ENCODE results near the gene RUVBL1.

RUVBL1 gene

GRCh38 chr3:128123538-128124368 lies at the start of gene RUVBL1:
RUVBL1 (minus strand) TSS chr3:128123812; CDS start chr3:128123724, 88 bp downstream.
- Histone ChIP-seq H3K4me1 (peaks cover 4% of the 10 kb centered on the region), H3K27me3 (ENCODE audit: control insufficient read depth, insufficient read depth, low read length) (no peaks in the 10 kb centered on the region), H3K79me2 (peaks cover 3% of the 10 kb centered on the region), H3K36me3 (ENCODE audit: control insufficient read depth, insufficient read depth, low read length) (no peaks in the 10 kb centered on the region), H2AFZ (peak within 1 kb of the TSS; percentile 71), H3K9ac (peak within 1 kb of the TSS; percentile 38), H3K9me3 (ENCODE audit: control insufficient read depth, low read length) (no peaks in the 10 kb centered on the region), H3K4me2 (ENCODE audit: low read length) (peak within 1 kb of the TSS; percentile 56), H3K4me3 (ENCODE audit: low read depth, low read length) (peak within 1 kb of the TSS; percentile 79), H3K27ac (peak within 1 kb of the TSS; percentile 65)
- TF ChIP-seq, protein P1, sequence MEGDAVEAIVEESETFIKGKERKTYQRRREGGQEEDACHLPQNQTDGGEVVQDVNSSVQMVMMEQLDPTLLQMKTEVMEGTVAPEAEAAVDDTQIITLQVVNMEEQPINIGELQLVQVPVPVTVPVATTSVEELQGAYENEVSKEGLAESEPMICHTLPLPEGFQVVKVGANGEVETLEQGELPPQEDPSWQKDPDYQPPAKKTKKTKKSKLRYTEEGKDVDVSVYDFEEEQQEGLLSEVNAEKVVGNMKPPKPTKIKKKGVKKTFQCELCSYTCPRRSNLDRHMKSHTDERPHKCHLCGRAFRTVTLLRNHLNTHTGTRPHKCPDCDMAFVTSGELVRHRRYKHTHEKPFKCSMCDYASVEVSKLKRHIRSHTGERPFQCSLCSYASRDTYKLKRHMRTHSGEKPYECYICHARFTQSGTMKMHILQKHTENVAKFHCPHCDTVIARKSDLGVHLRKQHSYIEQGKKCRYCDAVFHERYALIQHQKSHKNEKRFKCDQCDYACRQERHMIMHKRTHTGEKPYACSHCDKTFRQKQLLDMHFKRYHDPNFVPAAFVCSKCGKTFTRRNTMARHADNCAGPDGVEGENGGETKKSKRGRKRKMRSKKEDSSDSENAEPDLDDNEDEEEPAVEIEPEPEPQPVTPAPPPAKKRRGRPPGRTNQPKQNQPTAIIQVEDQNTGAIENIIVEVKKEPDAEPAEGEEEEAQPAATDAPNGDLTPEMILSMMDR (IDR thresholded peaks at IDR 0.05): no peak

- Histone ChIP-seq H3K9me3 (ENCODE audit: control insufficient read depth, low read length) (no peaks in the 10 kb centered on the region), H2AFZ (no peak overlapping the region), H3K4me2 (ENCODE audit: low read length) (no peak overlapping the region), H3K79me2 (peaks cover 7% of the 10 kb centered on the region), H3K36me3 (ENCODE audit: control insufficient read depth, insufficient read depth, low read length) (no peaks in the 10 kb centered on the region), H3K9ac (no peak overlapping the region), H3K4me1 (peaks cover 4% of the 10 kb centered on the region), H3K27me3 (ENCODE audit: control insufficient read depth, insufficient read depth, low read length) (no peaks in the 10 kb centered on the region), H3K27ac (no peak overlapping the region), H3K4me3 (ENCODE audit: low read depth, low read length) (no peak overlapping the region)
- TF ChIP-seq, protein P1 (IDR thresholded peaks at IDR 0.05): no peak
These were observed 49.6 kb upstream of the RUVBL1 start for GRCh38 chr3:128173200-128173599.

- H3K9ac ChIP-seq: no peak overlapping the region
- H3K27me3 ChIP-seq (ENCODE audit: control insufficient read depth, insufficient read depth, low read length): no peaks in the 10 kb centered on the region
- peaks cover 4% of the 10 kb centered on the region for H3K4me1 ChIP-seq
- no peaks in the 10 kb centered on the region for H3K36me3 ChIP-seq (ENCODE audit: control insufficient read depth, insufficient read depth, low read length)
- H3K9me3 ChIP-seq (ENCODE audit: control insufficient read depth, low read length): no peaks in the 10 kb centered on the region
- H2AFZ ChIP-seq: no peak overlapping the region
- H3K27ac ChIP-seq: no peak overlapping the region
- no peak overlapping the region for H3K4me3 ChIP-seq (ENCODE audit: low read depth, low read length)
- no peak overlapping the region for H3K4me2 ChIP-seq (ENCODE audit: low read length)
- TF ChIP-seq, protein P1 (IDR thresholded peaks at IDR 0.05): peak; percentile 83
- peaks cover 12% of the 10 kb centered on the region for H3K79me2 ChIP-seq
These were observed 47.4 kb upstream of the RUVBL1 start for GRCh38 chr3:128170866-128171516.

- Histone ChIP-seq H2AFZ (no peak overlapping the region), H3K4me2 (ENCODE audit: low read length) (no peak overlapping the region), H3K9me3 (ENCODE audit: control insufficient read depth, low read length) (no peaks in the 10 kb centered on the region), H3K36me3 (ENCODE audit: control insufficient read depth, insufficient read depth, low read length) (no peaks in the 10 kb centered on the region), H3K4me3 (ENCODE audit: low read depth, low read length) (no peak overlapping the region), H3K79me2 (peaks cover 20% of the 10 kb centered on the region), H3K4me1 (peaks cover 4% of the 10 kb centered on the region), H3K27me3 (ENCODE audit: control insufficient read depth, insufficient read depth, low read length) (no peaks in the 10 kb centered on the region), H3K9ac (no peak overlapping the region), H3K27ac (no peak overlapping the region)
- TF ChIP-seq, protein P1 (IDR thresholded peaks at IDR 0.05): no peak
These were observed 45.2 kb upstream of the RUVBL1 start for GRCh38 chr3:128168836-128169235.

All from parathyroid adenoma (tissue), 2 donors.